Trophoblast cell (in vitro differentiated cells and primary cell): Measurements from ENCODE around the gene MACROH2A1. TPM values are rescaled to one million over a fixed set of nuclear protein-coding genes. Genes with fewer than 3 reads are reported as not detected.
A peak's percentile ranks its signal among the peaks of the same experiment; 100 is the strongest.

Source experiments
- DNase-seq, 2 donors: peaks; one replicate each; pipeline ENCODE4 v3.0.0-alpha.2; 2016
- H2AFZ ChIP-seq: 2 replicates; pipeline ENCODE4 v1.6.1; 2013; ENCODE audit warnings: low read length, moderate library complexity, mild to moderate bottlenecking; ENCODE audit not compliant: insufficient read depth, poor library complexity
- H2AK5ac ChIP-seq: 2 replicates; pipeline ENCODE4 v1.6.1; 2013; ENCODE audit warnings: mild to moderate bottlenecking, low read length
- H2BK120ac ChIP-seq: 2 replicates; pipeline ENCODE4 v1.6.1; 2013; ENCODE audit warnings: low read length, mild to moderate bottlenecking, moderate library complexity; ENCODE audit not compliant: insufficient read depth, poor library complexity
- H2BK12ac ChIP-seq: 2 replicates; pipeline ENCODE4 v1.6.1; 2013; ENCODE audit warnings: mild to moderate bottlenecking, low read length, moderate library complexity
- H2BK5ac ChIP-seq: 2 replicates; pipeline ENCODE4 v1.6.1; 2013; ENCODE audit warnings: low read length, low read depth, moderate library complexity, mild to moderate bottlenecking; ENCODE audit not compliant: poor library complexity
- H3K14ac ChIP-seq: 2 replicates; pipeline ENCODE4 v1.6.1; 2013; ENCODE audit warnings: mild to moderate bottlenecking, low read length
- H3K18ac ChIP-seq: 2 replicates; pipeline ENCODE4 v1.6.1; 2013; ENCODE audit warnings: mild to moderate bottlenecking, low read length
- H3K23ac ChIP-seq: 2 replicates; pipeline ENCODE4 v1.6.1; 2013; ENCODE audit warnings: low read length
- H3K27ac ChIP-seq: 2 replicates; pipeline ENCODE4 v1.5.1; 2013; ENCODE audit warnings: low read depth, mild to moderate bottlenecking, inconsistent platforms, low read length, moderate library complexity
- H3K27me3 ChIP-seq: 2 replicates; pipeline ENCODE4 v1.6.1; 2013; ENCODE audit warnings: inconsistent platforms, mild to moderate bottlenecking, low read length, moderate library complexity; ENCODE audit not compliant: insufficient read depth
- H3K36me3 ChIP-seq, 2 experiments: 1 replicate in 1 of 2; 2 replicates in 1 of 2; pipeline ENCODE4 v1.6.1; 2013; ENCODE audit warnings: low read length in 2 of 2, mild to moderate bottlenecking in 2 of 2, moderate library complexity in 1 of 2; ENCODE audit not compliant: insufficient read depth in 2 of 2, control insufficient read depth in 1 of 2
- H3K4ac ChIP-seq: 2 replicates; pipeline ENCODE4 v1.6.1; 2013; ENCODE audit warnings: low read depth, mild to moderate bottlenecking, low read length, moderate library complexity
- H3K4me1 ChIP-seq, 2 experiments: 1 replicate in 1 of 2; 2 replicates in 1 of 2; pipeline ENCODE4 v1.6.1; 2013; ENCODE audit warnings: low read length in 2 of 2, mild to moderate bottlenecking in 2 of 2, moderate library complexity in 1 of 2; ENCODE audit not compliant: insufficient read depth in 2 of 2, control insufficient read depth in 1 of 2
- H3K4me2 ChIP-seq: 2 replicates; pipeline ENCODE4 v1.6.1; 2013; ENCODE audit warnings: inconsistent platforms, mild to moderate bottlenecking, low read length, moderate library complexity
- H3K4me3 ChIP-seq: 2 replicates; pipeline ENCODE4 v1.5.1; 2013; ENCODE audit warnings: mild to moderate bottlenecking, low read depth, low read length, inconsistent platforms
- H3K79me1 ChIP-seq: one replicate; pipeline ENCODE4 v1.6.1; 2013; ENCODE audit warnings: low read length
- H3K79me2 ChIP-seq: 2 replicates; pipeline ENCODE4 v1.6.1; 2013; ENCODE audit warnings: low read length, mild to moderate bottlenecking; ENCODE audit not compliant: control insufficient read depth, insufficient read depth, poor library complexity
- H3K9ac ChIP-seq: 2 replicates; pipeline ENCODE4 v1.6.1; 2013; ENCODE audit warnings: mild to moderate bottlenecking, low read length
- H3K9me3 ChIP-seq: 2 replicates; pipeline ENCODE4 v1.6.1; 2013; ENCODE audit warnings: low read depth, mild to moderate bottlenecking, control low read depth, inconsistent platforms, low read length; ENCODE audit not compliant: insufficient read depth
- H4K12ac ChIP-seq: 2 replicates; pipeline ENCODE4 v1.6.1; 2013; ENCODE audit warnings: low read depth, mild to moderate bottlenecking, low read length, moderate library complexity
- H4K8ac ChIP-seq: 2 replicates; pipeline ENCODE4 v1.6.1; 2013; ENCODE audit warnings: low read depth, mild to moderate bottlenecking, low read length, moderate library complexity
- H4K91ac ChIP-seq: one replicate; pipeline ENCODE4 v1.6.1; 2013; ENCODE audit warnings: low read depth, mild to moderate bottlenecking, low read length, moderate library complexity
- WGBS: extraction: QIAGEN DNeasy Blood & Tissue Kit; methylation state at CpG from one replicate; pipeline ENCODE4 v1.1.7; 2013; ENCODE audit warnings: missing lambda C conversion rate; ENCODE audit not compliant: insufficient read length, insufficient coverage; ENCODE audit errors: extremely low coverage; 5-methylcytosine and 5-hydroxymethylcytosine counted together
- polyA plus RNA-seq: library from polyadenylated mRNA; stranded (reverse); fragments of 200-250 nt; gene quantifications from 2 replicates; pipeline ENCODE4 v1.2.3, GENCODE V29; 2013

MACROH2A1 gene
- polyA plus RNA-seq, result 172 and 175 TPM in 2 replicates

- Histone ChIP-seq H4K91ac (peak within 1 kb of the TSS; percentile 90), H4K12ac (peak within 1 kb of the TSS; percentile 87), H3K14ac (peak within 1 kb of the TSS; percentile 93), H3K27ac (peak within 1 kb of the TSS; percentile 48), H3K27me3 (peaks cover 8% of the 10 kb centered on the region), H3K23ac (no peak within 1 kb of the TSS), H2BK5ac (peak within 1 kb of the TSS; percentile 60), H3K4me1 (peaks cover 7 to 18% of the 10 kb centered on the region in 2 experiments), H3K79me1 (peaks cover 16% of the 10 kb centered on the region), H3K4me3 (peak within 1 kb of the TSS; percentile 96), H2BK120ac (peak within 1 kb of the TSS; percentile 88), H2AK5ac (peak within 1 kb of the TSS; percentile 69), H3K9ac (peak within 1 kb of the TSS; percentile 97), H2AFZ (peak within 1 kb of the TSS; percentile 94), H3K4ac (peak within 1 kb of the TSS; percentile 91), H3K36me3 (no peaks in the 10 kb centered on the region), H3K4me2 (peak within 1 kb of the TSS; percentile 79), H3K79me2 (peaks cover 16% of the 10 kb centered on the region), H4K8ac (peak within 1 kb of the TSS; percentile 97), H3K9me3 (no peaks in the 10 kb centered on the region), H2BK12ac (peak within 1 kb of the TSS; percentile 8), H3K18ac (peak within 1 kb of the TSS; percentile 70)
- no CpG with 5 or more reads among the region's 109 CpGs for WGBS
- peak; percentile 67 to 84 for DNase-seq
Observed at GRCh38 chr5:135398855-135399793, at the start of gene MACROH2A1. TSS of gene MACROH2A1 (minus strand) at chr5:135399231. CDS start at chr5:135389093, 10,138 bp downstream.

DNA sequence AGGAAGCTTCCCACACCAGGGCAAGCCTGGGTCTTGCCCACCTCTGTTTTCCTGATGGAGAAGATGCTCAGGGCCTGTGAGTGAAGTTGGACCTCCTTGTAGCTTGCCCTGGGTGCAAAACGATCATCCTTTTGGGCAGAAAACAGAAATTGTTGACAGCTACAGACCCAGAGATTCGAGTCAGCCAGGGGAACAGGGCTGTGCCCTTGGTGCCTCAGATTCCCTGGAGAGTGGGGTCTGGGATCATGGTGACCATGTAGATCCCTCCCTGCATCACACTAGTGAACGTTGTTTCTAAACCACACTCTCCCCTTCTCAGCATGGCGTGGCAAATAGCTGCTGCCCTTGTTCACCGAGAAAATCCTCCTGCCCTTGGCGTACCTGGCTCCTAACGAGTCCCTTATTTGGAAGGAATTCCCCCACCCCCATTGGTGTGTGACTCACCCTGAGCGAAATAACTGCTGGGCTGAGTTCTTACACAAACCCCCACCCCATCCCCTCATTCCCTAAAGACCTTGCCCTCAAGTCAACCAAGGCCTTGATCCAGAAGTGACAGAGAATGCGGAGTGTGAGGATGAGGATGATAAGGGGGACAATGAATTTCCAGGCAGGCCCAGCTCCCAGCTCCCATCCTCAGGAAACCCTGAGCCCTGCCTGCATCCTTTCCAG lies 49.2 kb upstream of the MACROH2A1 start:
- Histone ChIP-seq H3K36me3 (no peaks in the 10 kb centered on the region), H3K27ac (no peak overlapping the region), H3K14ac (no peak overlapping the region), H4K8ac (no peak overlapping the region), H2AFZ (no peak overlapping the region), H3K4ac (no peak overlapping the region), H2BK12ac (peak overlapping the region; percentile 13), H4K91ac (no peak overlapping the region), H3K4me3 (no peak overlapping the region), H3K79me2 (no peaks in the 10 kb centered on the region), H3K23ac (no peak overlapping the region), H2BK5ac (no peak overlapping the region), H3K18ac (no peak overlapping the region), H3K4me2 (no peak overlapping the region), H3K9ac (no peak overlapping the region), H3K27me3 (no peaks in the 10 kb centered on the region), H2AK5ac (no peak overlapping the region), H3K4me1 (peaks cover 20 to 26% of the 10 kb centered on the region in 2 experiments), H2BK120ac (no peak overlapping the region), H3K79me1 (peaks cover 3% of the 10 kb centered on the region), H3K9me3 (no peaks in the 10 kb centered on the region), H4K12ac (no peak overlapping the region)
- WGBS, result no CpG with 5 or more reads among the region's 9 CpGs
- DNase-seq, result peak in 1 of 2 donors; percentile 26

- Histone ChIP-seq H3K14ac (no peak within 1 kb of the TSS), H3K79me1 (peaks cover 3% of the 10 kb centered on the region), H3K4me3 (no peak within 1 kb of the TSS), H3K9ac (no peak within 1 kb of the TSS), H4K8ac (no peak within 1 kb of the TSS), H3K27me3 (no peaks in the 10 kb centered on the region), H2BK5ac (no peak within 1 kb of the TSS), H3K23ac (no peak within 1 kb of the TSS), H3K4me2 (no peak within 1 kb of the TSS), H4K12ac (no peak within 1 kb of the TSS), H3K4me1 (peaks cover 21 to 30% of the 10 kb centered on the region in 2 experiments), H3K18ac (no peak within 1 kb of the TSS), H2BK120ac (no peak within 1 kb of the TSS), H3K79me2 (no peaks in the 10 kb centered on the region), H2BK12ac (peak within 1 kb of the TSS; percentile 13), H3K36me3 (no peaks in the 10 kb centered on the region), H2AK5ac (no peak within 1 kb of the TSS), H3K27ac (no peak within 1 kb of the TSS), H2AFZ (no peak within 1 kb of the TSS), H3K9me3 (no peaks in the 10 kb centered on the region), H4K91ac (no peak within 1 kb of the TSS), H3K4ac (no peak within 1 kb of the TSS)
- whole genome bisulfite sequencing, result no CpG with 5 or more reads among the region's 5 CpGs
- no peak for DNase-seq
Observed at GRCh38 chr5:135447298-135447929, 48.4 kb upstream of the MACROH2A1 start, which contains the start of gene DCANP1. TSS of gene DCANP1 (minus strand) at chr5:135447348. CDS start at chr5:135447108, 240 bp downstream.

DNA sequence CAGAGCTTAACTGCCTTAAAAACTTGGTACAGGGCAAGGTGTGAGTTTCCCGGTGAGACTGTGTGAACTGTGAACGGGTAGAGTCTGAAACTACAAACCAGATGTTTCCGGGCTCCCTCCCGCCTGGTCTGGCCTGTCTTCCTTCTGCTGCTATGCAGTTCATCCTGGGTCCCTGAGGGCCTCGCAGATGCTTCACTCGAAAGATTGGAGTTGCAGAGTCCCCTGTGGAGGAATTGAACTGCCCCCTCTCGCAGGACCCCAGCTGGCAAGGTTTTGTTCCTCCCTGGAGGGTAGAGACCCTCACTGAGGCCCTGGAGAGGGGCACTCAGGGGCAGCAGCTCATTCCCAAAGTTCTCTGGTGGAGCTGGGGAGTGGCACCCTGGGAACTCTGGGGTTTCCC lies 47.6 kb upstream of the MACROH2A1 start:
- no peak overlapping the region for H2BK5ac ChIP-seq

More for the DNA sequence above, 47.6 kb upstream of the MACROH2A1 start:
- WGBS, result no CpG with 5 or more reads among the region's 7 CpGs
- Histone ChIP-seq H3K18ac (no peak overlapping the region), H3K4me2 (no peak overlapping the region), H3K79me2 (no peaks in the 10 kb centered on the region), H4K12ac (no peak overlapping the region), H3K27ac (no peak overlapping the region), H3K4me1 (peaks cover 21 to 30% of the 10 kb centered on the region in 2 experiments), H2AFZ (no peak overlapping the region), H2BK120ac (no peak overlapping the region), H3K14ac (no peak overlapping the region), H3K36me3 (no peaks in the 10 kb centered on the region), H3K4me3 (no peak overlapping the region), H2AK5ac (no peak overlapping the region), H3K9me3 (no peaks in the 10 kb centered on the region), H3K23ac (no peak overlapping the region), H3K4ac (no peak overlapping the region), H3K9ac (no peak overlapping the region), H2BK12ac (no peak overlapping the region), H3K27me3 (no peaks in the 10 kb centered on the region), H4K8ac (no peak overlapping the region), H4K91ac (no peak overlapping the region), H3K79me1 (peaks cover 3% of the 10 kb centered on the region)
- DNase-seq, result no peak
